ENCODE measurements around the gene ENTPD1. TPM values are rescaled to one million over a fixed set of nuclear protein-coding genes. Genes with fewer than 3 reads are reported as not detected.

ENTPD1 gene
- total RNA-seq, 1 experiment from 2014 or later: not detected

DNA sequence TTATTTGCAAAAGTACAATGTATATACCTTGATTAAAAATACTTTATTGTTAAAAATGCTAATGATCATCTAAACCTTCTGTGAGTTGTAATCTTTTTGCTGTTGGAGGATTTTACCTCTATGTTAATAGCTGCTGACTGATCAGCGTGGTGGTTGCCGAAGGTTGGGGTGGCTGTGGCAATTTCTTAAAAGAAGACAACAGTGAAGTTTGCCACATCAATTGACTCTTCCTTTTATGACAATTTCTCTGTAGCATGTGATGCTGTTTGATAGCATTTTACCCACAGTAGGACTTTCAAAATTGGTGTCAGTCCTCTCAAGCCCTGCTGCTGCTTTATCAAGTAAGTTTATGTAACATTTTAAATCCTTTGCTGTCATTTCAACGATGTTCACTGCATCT is 16.9 kb upstream of the ENTPD1 start:
- H3K9me3 Mint-ChIP-seq (ENCODE audit: unreplicated experiment): no peaks in the 10 kb centered on the region
- DNase-seq (ENCODE audit: unreplicated experiment): no peak
- BruUV-seq (replicated peaks): no TSS peak
- no peak overlapping the region for H3K4me3 Mint-ChIP-seq (ENCODE audit: unreplicated experiment)
- CTCF ChIA-PET: interaction anchor here (0.5 kb wide), 1 partner anchor 1668 kb away, joined by 3 read pairs; no protein-coding TSS in a partner anchor
- no peaks in the 10 kb centered on the region for H3K27me3 Mint-ChIP-seq (ENCODE audit: insufficient read depth, unreplicated experiment)
- no peak overlapping the region for H3K27ac Mint-ChIP-seq (ENCODE audit: low read depth, unreplicated experiment)
- H3K4me1 Mint-ChIP-seq (ENCODE audit: insufficient read depth, unreplicated experiment): no peaks in the 10 kb centered on the region
- TF ChIP-seq, protein P1, sequence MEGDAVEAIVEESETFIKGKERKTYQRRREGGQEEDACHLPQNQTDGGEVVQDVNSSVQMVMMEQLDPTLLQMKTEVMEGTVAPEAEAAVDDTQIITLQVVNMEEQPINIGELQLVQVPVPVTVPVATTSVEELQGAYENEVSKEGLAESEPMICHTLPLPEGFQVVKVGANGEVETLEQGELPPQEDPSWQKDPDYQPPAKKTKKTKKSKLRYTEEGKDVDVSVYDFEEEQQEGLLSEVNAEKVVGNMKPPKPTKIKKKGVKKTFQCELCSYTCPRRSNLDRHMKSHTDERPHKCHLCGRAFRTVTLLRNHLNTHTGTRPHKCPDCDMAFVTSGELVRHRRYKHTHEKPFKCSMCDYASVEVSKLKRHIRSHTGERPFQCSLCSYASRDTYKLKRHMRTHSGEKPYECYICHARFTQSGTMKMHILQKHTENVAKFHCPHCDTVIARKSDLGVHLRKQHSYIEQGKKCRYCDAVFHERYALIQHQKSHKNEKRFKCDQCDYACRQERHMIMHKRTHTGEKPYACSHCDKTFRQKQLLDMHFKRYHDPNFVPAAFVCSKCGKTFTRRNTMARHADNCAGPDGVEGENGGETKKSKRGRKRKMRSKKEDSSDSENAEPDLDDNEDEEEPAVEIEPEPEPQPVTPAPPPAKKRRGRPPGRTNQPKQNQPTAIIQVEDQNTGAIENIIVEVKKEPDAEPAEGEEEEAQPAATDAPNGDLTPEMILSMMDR (IDR thresholded peaks at IDR 0.05; ENCODE audit: unreplicated experiment): no peak
- POLR2A ChIA-PET: no interaction called here
- intact Hi-C loops (cut with micrococcal nuclease): no loop called here
- H3K36me3 Mint-ChIP-seq (ENCODE audit: insufficient read depth, unreplicated experiment): no peaks in the 10 kb centered on the region

DNA sequence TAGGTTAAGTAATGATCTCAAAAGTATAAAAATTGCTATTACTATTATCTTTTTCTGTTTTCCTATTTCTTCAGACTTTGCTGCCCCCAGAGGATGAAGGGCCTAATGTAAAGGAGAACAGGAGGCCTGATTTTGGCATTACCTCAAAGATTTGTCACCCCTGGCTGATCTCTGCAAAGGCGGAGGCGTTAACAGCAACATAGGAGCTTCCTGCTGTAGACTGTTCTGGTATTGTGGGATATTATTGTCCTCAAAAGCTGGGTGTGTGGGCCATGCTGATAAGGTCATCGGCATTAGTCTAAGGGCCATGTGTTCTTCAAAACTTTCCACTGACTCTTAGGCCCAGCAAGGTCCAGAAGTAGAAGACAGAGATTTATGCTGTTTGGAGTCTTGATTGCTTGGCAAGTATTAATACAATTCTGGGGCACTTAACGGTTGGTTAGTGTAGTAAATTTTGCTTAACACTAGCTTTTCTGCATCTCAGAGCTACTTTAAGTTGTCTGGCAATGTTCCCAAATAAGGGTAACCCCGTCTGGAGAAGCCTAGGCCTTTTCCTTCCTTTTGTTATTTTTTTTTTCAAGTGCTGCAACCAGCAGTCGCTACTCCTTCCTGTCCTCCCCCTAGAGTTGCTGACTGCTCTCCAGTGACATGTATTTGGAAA is 14.0 kb upstream of the ENTPD1 start:
- TF ChIP-seq, protein P1 (IDR thresholded peaks at IDR 0.05; ENCODE audit: unreplicated experiment): no peak
- no peaks in the 10 kb centered on the region for H3K9me3 Mint-ChIP-seq (ENCODE audit: unreplicated experiment)
- H3K4me3 Mint-ChIP-seq (ENCODE audit: unreplicated experiment): no peak overlapping the region
- no peak overlapping the region for H3K27ac Mint-ChIP-seq (ENCODE audit: low read depth, unreplicated experiment)
- H3K4me1 Mint-ChIP-seq (ENCODE audit: insufficient read depth, unreplicated experiment): no peaks in the 10 kb centered on the region
- intact Hi-C loops (cut with micrococcal nuclease): no loop called here
- CTCF ChIA-PET: interaction anchor here (0.6 kb wide), 1 partner anchor 364 kb away, joined by 3 read pairs; no protein-coding TSS in a partner anchor
- BruUV-seq (replicated peaks): no TSS peak
- POLR2A ChIA-PET: no interaction called here
- no peaks in the 10 kb centered on the region for H3K27me3 Mint-ChIP-seq (ENCODE audit: insufficient read depth, unreplicated experiment)
- H3K36me3 Mint-ChIP-seq (ENCODE audit: insufficient read depth, unreplicated experiment): no peaks in the 10 kb centered on the region
- no peak for DNase-seq (ENCODE audit: unreplicated experiment)

DNA sequence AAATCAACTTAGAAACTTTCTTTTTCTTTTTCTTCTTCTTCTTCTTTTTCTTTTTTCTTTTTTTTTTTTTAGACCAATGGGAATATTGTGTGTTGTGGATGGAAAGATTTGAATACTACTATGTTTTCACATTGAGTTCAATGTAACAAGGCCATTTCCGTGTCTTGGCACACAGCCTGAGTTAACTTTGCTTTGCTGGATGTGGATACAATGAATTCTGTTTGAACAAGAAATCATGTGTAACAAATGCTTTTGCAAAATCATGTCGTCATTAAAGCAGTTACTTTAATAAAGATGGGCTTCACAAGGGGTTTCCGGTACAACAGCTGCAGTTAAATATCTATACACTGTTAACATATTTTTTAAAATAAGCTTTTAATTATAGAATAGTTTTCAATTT is 13.5 kb upstream of the ENTPD1 start:
- intact Hi-C loops (cut with micrococcal nuclease): no loop called here
- POLR2A ChIA-PET: no interaction called here
- Mint-ChIP-seq H3K4me1 (ENCODE audit: insufficient read depth, unreplicated experiment) (no peaks in the 10 kb centered on the region), H3K9me3 (ENCODE audit: unreplicated experiment) (no peaks in the 10 kb centered on the region), H3K36me3 (ENCODE audit: insufficient read depth, unreplicated experiment) (no peaks in the 10 kb centered on the region), H3K27me3 (ENCODE audit: insufficient read depth, unreplicated experiment) (no peaks in the 10 kb centered on the region), H3K4me3 (ENCODE audit: unreplicated experiment) (no peak overlapping the region), H3K27ac (ENCODE audit: low read depth, unreplicated experiment) (no peak overlapping the region)
- no peak for DNase-seq (ENCODE audit: unreplicated experiment)
- no TSS peak for BruUV-seq (replicated peaks)
- CTCF ChIA-PET: interaction anchor here (0.6 kb wide), 1 partner anchor 365 kb away, joined by 3 read pairs; no protein-coding TSS in a partner anchor
- TF ChIP-seq, protein P1 (IDR thresholded peaks at IDR 0.05; ENCODE audit: unreplicated experiment): no peak

DNA sequence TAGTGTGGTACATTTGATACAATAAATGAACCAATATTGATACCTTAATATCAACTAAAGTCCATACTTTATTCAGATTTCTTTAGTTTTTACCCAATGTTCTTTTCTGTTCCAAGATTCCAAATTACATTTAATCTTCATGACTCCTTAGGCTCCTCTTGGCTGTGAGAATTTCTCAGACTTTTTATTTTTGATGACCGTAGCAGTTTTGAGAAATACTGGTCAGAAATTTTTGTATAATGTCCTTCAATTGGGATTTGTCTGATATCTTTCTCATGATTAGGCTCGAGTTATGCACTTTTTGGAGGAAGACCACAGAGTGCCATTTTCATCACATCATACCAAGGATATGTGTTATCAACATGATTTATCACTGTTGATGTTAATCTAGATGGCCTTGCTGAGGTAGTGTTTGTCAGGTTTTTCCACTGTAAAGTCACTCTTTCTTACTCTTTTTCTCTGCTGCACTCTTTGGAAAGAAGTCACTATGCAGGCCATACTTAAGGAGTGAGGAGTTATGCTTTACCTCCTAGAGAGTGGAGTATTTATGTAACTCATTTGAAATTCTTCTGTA is 12.9 kb upstream of the ENTPD1 start:
- H3K27ac Mint-ChIP-seq (ENCODE audit: low read depth, unreplicated experiment): no peak overlapping the region
- H3K36me3 Mint-ChIP-seq (ENCODE audit: insufficient read depth, unreplicated experiment): no peaks in the 10 kb centered on the region
- CTCF ChIA-PET: no interaction called here
- BruUV-seq (replicated peaks): no TSS peak
- no peaks in the 10 kb centered on the region for H3K9me3 Mint-ChIP-seq (ENCODE audit: unreplicated experiment)
- no peak overlapping the region for H3K4me3 Mint-ChIP-seq (ENCODE audit: unreplicated experiment)
- intact Hi-C loops (cut with micrococcal nuclease): no loop called here
- H3K27me3 Mint-ChIP-seq (ENCODE audit: insufficient read depth, unreplicated experiment): no peaks in the 10 kb centered on the region
- DNase-seq (ENCODE audit: unreplicated experiment): no peak
- H3K4me1 Mint-ChIP-seq (ENCODE audit: insufficient read depth, unreplicated experiment): no peaks in the 10 kb centered on the region
- POLR2A ChIA-PET: no interaction called here
- TF ChIP-seq, protein P1 (IDR thresholded peaks at IDR 0.05; ENCODE audit: unreplicated experiment): no peak
